Measurements from ENCODE around the gene TMEM178B.

Gene TMEM178B

GRCh38 chr7:141042222-141043193, 31.4 kb upstream of the TMEM178B start:
- no peak for DNase-seq (ENCODE audit: extremely low spot score)
- POLR2A ChIA-PET, result no interaction called here
- CTCF ChIA-PET, result no interaction called here
- TF ChIP-seq CTCF (IDR thresholded peaks at IDR 0.05; ENCODE audit: control extremely low read depth, extremely low read depth, low read depth, missing control alignments), result no peak

GRCh38 chr7:141043616-141044015, 30.2 kb upstream of the TMEM178B start:
- ChIA-PET POLR2A (no interaction called here), CTCF (no interaction called here)
- TF ChIP-seq CTCF (IDR thresholded peaks at IDR 0.05; ENCODE audit: control extremely low read depth, extremely low read depth, low read depth, missing control alignments), result no peak
- DNase-seq (ENCODE audit: extremely low spot score), result no peak

- CTCF ChIA-PET, result no interaction called here
- no peak for TF ChIP-seq CTCF (IDR thresholded peaks at IDR 0.05; ENCODE audit: control extremely low read depth, extremely low read depth, low read depth, missing control alignments)
- POLR2A ChIA-PET, result no interaction called here
- DNase-seq (ENCODE audit: extremely low spot score), result no peak
Measured at GRCh38 chr7:141045126-141045841, 28.6 kb upstream of the TMEM178B start.

GRCh38 chr7:141045842-141046620, 27.8 kb upstream of the TMEM178B start:
- no peak for DNase-seq (ENCODE audit: extremely low spot score)
- ChIA-PET POLR2A (no interaction called here), CTCF (no interaction called here)
- no peak for TF ChIP-seq CTCF (IDR thresholded peaks at IDR 0.05; ENCODE audit: control extremely low read depth, extremely low read depth, low read depth, missing control alignments)

- no peak for TF ChIP-seq CTCF (IDR thresholded peaks at IDR 0.05; ENCODE audit: control extremely low read depth, extremely low read depth, low read depth, missing control alignments)
- ChIA-PET CTCF (no interaction called here), POLR2A (no interaction called here)
- DNase-seq (ENCODE audit: extremely low spot score), result no peak
Measured at GRCh38 chr7:141053626-141054025, 20.2 kb upstream of the TMEM178B start.

GRCh38 chr7:141055146-141055545, 18.7 kb upstream of the TMEM178B start:
- ChIA-PET CTCF (no interaction called here), POLR2A (no interaction called here)
- TF ChIP-seq CTCF (IDR thresholded peaks at IDR 0.05; ENCODE audit: control extremely low read depth, extremely low read depth, low read depth, missing control alignments), result no peak
- no peak for DNase-seq (ENCODE audit: extremely low spot score)
